Stimulated activated naive B cell treated with anti-CD40 and anti-IgM and Interleukin-4, amounts not matched to agents 10 μg/mL and 1 μg/mL and 100 μg/mL, for 72 hours (primary cell): ENCODE results near the gene RIPK1.
"Not testable (repeated sequence)": the region's sequence is repeated elsewhere in the genome, so short reads cannot be mapped to it uniquely, and the experiment has no call there.

ENCODE experiments used
- ATAC-seq, 2 donors: fragments of 150-1000 bp; cut with Tn5 transposase; replicated peaks; 2 replicates each; pipeline ENCODE4 v1.10.0; 2021; ENCODE audit warnings: moderate library complexity in 1 of 2
- DNase-seq: peaks from one replicate; pipeline ENCODE4 v3.0.0; 2021
- H3K27ac Mint-ChIP-seq: one replicate; pipeline ENCODE4 v1.8.0; 2022; ENCODE audit warnings: mild to moderate bottlenecking, mixed read lengths
- H3K27me3 Mint-ChIP-seq, 2 donors: one replicate each; pipeline ENCODE4 v1.8.0; 2022; ENCODE audit warnings: mixed read lengths in 2 of 2
- H3K36me3 Mint-ChIP-seq, 2 donors: one replicate each; pipeline ENCODE4 v1.8.0; 2022; ENCODE audit warnings: mixed read lengths in 2 of 2, mild to moderate bottlenecking in 1 of 2
- H3K4me1 Mint-ChIP-seq, 2 donors: one replicate each; pipeline ENCODE4 v1.8.0; 2022; ENCODE audit warnings: mixed read lengths in 2 of 2, mild to moderate bottlenecking in 1 of 2
- H3K4me3 Mint-ChIP-seq, 2 donors: one replicate each; pipeline ENCODE4 v1.8.0; 2022; ENCODE audit warnings: mild to moderate bottlenecking in 2 of 2, mixed read lengths in 2 of 2, moderate library complexity in 1 of 2
- H3K9me3 Mint-ChIP-seq, 2 donors: one replicate each; pipeline ENCODE4 v1.8.0; 2022; ENCODE audit warnings: mixed read lengths in 2 of 2, mild to moderate bottlenecking in 1 of 2

RIPK1 gene

DNA sequence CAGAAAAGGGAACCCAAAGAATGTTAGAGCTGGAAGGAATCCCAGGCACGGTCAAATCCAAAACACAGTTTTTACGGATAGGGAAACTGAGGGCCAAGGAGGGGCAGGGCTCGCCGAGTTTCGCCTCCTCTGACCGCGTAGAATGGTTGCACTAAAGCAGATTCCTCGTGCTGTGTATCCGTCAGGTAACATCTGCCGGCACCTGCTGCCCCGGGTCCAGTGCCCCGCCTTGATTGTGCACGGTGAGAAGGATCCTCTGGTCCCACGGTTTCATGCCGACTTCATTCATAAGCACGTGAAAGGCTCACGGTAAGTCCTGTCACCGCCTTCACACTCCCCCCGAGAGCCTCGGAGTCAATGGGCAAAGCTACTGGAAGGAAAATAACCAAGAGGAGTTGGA is 71.9 kb downstream of the RIPK1 start:
- H3K27me3 Mint-ChIP-seq = peaks cover 0 to 5% of the 10 kb centered on the region in 2 donors
- H3K9me3 Mint-ChIP-seq = peaks cover 0 to 4% of the 10 kb centered on the region in 2 donors
- no peak overlapping the region for H3K4me3 Mint-ChIP-seq
- peaks cover 32 to 60% of the 10 kb centered on the region in 2 donors for H3K36me3 Mint-ChIP-seq
- DNase-seq (no peak), ATAC-seq (no peak)
- no peak overlapping the region for H3K27ac Mint-ChIP-seq
- peaks cover 13 to 17% of the 10 kb centered on the region in 2 donors for H3K4me1 Mint-ChIP-seq

DNA sequence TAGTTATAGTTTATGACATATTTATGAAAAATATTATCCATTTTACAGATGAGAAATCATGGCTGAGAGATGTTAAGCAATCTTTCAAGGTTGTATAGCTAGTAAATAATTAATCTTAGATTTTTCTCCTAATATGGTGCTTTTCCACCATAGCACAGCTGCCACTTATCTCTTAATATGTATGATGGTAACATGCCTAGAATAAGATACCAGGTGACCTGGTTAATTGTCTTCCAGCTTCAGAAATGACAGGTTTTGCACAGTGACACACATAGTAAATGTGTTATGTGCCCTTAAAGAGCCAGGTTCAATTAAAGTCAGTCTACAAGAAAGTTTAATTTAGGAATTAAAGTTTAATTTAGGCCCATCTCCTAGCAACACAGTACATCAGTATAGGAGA is 74.2 kb downstream of the RIPK1 start:
- Mint-ChIP-seq H3K27me3 (peaks cover 0 to 5% of the 10 kb centered on the region in 2 donors), H3K36me3 (peaks cover 27 to 53% of the 10 kb centered on the region in 2 donors), H3K27ac (no peak overlapping the region), H3K4me3 (no peak overlapping the region), H3K4me1 (peaks cover 13 to 16% of the 10 kb centered on the region in 2 donors), H3K9me3 (peaks cover 2 to 4% of the 10 kb centered on the region in 2 donors)
- no peak for ATAC-seq
- no peak for DNase-seq

DNA sequence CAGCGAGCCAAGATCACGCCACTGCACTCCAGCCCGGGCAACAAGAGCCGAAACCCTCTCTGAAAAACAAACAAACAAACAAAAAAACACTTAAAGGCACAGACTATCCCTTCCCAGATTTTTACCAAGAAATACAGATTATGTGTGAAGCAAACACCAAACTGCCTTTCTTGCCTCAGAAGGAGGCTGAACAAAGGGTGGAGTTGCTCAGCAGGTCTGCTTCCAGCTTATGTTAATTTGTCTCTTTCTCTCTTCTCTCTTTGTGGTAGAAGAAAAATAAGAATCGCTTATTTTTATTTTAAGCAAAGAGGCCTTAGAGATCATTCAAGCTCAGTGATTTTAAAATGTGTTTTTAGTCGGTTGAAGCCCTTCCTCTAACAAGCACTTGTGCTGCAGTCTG is 74.9 kb downstream of the RIPK1 start:
- no peak for ATAC-seq
- H3K36me3 Mint-ChIP-seq = peaks cover 31 to 54% of the 10 kb centered on the region in 2 donors
- H3K27ac Mint-ChIP-seq = no peak overlapping the region
- peaks cover 13 to 16% of the 10 kb centered on the region in 2 donors for H3K4me1 Mint-ChIP-seq
- peaks cover 0 to 5% of the 10 kb centered on the region in 2 donors for H3K27me3 Mint-ChIP-seq
- H3K4me3 Mint-ChIP-seq = no peak overlapping the region
- DNase-seq = no peak
- H3K9me3 Mint-ChIP-seq = peaks cover 3 to 4% of the 10 kb centered on the region in 2 donors

DNA sequence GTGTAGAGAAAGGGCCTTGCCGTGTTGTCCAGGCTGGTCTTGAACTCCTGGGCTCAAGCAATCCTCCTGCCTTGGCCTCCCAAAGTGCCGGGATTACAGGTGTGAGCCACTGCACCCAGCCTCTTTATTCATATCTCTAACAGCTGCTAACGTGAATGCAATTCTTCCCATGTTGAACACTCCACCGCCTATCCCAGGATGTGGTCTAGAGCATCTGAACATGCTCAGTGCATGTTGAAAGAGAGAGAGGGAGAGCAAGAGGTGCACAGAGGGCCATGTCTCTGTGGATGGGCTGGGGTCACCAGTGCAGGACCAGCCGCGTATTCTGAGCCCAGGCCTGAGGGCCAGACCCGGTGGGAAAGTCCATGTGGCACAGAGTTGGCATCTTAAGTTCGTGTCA is 76.3 kb downstream of the RIPK1 start:
- DNase-seq (no peak), ATAC-seq (no peak)
- Mint-ChIP-seq H3K27me3 (peaks cover 0 to 5% of the 10 kb centered on the region in 2 donors), H3K27ac (no peak overlapping the region), H3K9me3 (peaks cover 3 to 4% of the 10 kb centered on the region in 2 donors), H3K4me3 (no peak overlapping the region), H3K36me3 (peaks cover 30 to 50% of the 10 kb centered on the region in 2 donors), H3K4me1 (peaks cover 3 to 7% of the 10 kb centered on the region in 2 donors)

DNA sequence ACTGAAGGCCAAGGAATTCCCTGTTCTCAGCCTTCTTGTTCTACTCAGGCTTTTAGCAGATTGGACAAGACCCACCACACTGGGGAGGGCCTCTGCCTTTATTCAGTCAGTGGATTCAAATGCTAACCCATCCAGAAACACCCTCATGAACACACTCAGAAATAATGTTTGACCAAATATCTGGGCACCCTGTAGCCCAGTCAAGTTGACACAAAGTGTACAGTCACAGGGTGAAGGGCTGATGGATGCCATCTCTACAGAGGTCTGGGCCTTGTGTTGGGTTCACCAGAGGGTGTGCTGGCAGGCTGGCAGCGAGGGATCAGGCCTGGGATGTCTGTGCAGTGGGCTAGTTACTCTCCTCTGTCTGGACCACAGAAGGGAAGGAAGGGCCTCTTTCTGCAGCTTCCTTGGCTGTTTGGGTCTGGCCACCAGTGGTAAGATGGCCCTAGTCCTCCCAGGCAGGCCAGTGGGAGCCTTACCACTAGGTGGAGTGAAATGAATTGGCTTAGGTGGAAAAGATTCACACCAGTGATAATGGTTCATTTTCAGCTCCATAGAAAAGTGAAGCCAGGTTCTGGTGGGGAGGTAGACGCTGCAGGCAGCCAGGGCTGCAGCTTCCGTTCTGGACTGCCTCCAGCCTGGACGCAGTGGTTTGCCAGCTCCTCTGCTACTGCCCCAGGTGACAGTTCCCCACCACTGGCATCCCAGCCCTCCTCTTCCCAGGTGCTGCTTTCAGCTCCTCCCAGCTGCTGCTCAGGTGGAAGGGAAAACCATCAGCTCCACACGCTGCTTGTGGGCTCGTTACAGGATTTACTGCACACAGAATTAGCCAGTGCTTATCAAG is 79.8 kb downstream of the RIPK1 start:
- no peak overlapping the region for H3K27ac Mint-ChIP-seq
- H3K27me3 Mint-ChIP-seq = peaks cover 0 to 5% of the 10 kb centered on the region in 2 donors
- H3K36me3 Mint-ChIP-seq = peaks cover 22 to 45% of the 10 kb centered on the region in 2 donors
- DNase-seq (no peak), ATAC-seq (no peak)
- peaks cover 3 to 4% of the 10 kb centered on the region in 2 donors for H3K9me3 Mint-ChIP-seq
- no peak overlapping the region for H3K4me3 Mint-ChIP-seq
- peaks cover 0 to 4% of the 10 kb centered on the region in 2 donors for H3K4me1 Mint-ChIP-seq

DNA sequence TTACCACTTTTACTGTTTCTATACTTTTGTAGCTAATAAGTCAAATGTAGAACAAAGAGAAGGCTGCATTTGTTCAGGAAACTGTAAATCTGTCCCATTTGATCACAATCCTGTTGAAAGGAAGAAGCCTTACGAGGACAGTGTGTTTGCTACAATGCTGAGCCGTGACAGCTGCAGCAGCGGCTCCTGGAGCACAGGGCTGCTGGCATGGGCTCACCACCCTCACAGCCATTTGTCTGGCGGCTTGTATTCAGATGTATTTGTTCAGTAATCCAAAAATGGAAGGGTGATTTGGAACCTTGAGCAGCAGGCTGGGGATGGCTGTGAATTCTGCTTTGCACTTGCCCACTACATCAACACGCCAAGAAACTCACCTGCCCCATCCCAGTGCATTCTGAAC is 83.4 kb downstream of the RIPK1 start:
- no peak for DNase-seq
- Mint-ChIP-seq H3K4me3 (no peak overlapping the region), H3K9me3 (peaks cover 0 to 3% of the 10 kb centered on the region in 2 donors), H3K27me3 (peaks cover 6 to 8% of the 10 kb centered on the region in 2 donors), H3K36me3 (peaks cover 8 to 38% of the 10 kb centered on the region in 2 donors), H3K4me1 (peaks cover 5 to 9% of the 10 kb centered on the region in 2 donors), H3K27ac (no peak overlapping the region)
- no peak for ATAC-seq

DNA sequence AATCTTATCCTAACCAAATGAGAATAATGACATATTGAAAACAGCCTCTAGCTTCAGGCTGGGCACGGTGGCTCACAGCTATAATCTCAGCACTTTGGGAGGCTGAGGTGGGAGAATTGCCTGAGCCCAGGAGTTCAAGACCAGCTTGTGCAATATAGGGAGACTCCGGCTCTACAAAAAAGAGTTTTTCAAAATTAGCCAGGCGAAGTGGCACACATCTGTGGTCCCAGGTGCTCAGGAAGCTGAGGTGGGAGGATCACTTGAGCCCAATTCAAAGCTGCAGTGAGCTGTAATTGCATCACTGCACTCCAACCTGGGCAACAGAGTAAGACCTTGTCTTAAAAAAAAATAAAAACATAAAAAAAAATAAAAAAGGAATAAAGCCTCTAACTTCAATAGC is 84.4 kb downstream of the RIPK1 start:
- DNase-seq = no peak
- no peak for ATAC-seq
- H3K4me3 Mint-ChIP-seq = no peak overlapping the region
- peaks cover 4 to 31% of the 10 kb centered on the region in 2 donors for H3K36me3 Mint-ChIP-seq
- H3K27ac Mint-ChIP-seq = no peak overlapping the region
- peaks cover 8 to 10% of the 10 kb centered on the region in 2 donors for H3K4me1 Mint-ChIP-seq
- no peaks in the 10 kb centered on the region for H3K9me3 Mint-ChIP-seq
- peaks cover 6 to 8% of the 10 kb centered on the region in 2 donors for H3K27me3 Mint-ChIP-seq

DNA sequence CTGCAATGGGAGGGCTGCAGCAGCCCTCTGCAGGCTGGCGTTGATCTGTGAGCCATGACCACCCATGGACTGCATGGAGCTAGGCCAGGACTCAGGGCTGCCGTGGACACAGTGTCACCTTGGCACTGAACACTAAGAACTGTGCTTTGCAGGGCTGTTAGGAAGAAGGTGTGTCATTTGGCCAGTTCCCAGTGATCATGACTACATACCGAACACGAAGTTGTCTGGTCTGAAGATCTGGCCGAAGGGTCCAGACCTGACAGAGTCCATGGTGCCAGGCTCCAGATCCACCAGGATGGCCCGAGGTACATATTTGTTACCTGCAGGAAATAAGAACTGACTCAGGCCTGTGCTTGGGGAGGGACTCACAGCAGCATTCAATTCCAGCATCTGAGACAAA is 87.1 kb downstream of the RIPK1 start:
- H3K4me1 Mint-ChIP-seq = peaks cover 15 to 19% of the 10 kb centered on the region in 2 donors
- not testable (repeated sequence) for H3K9me3 Mint-ChIP-seq, H3K4me3 Mint-ChIP-seq, ATAC-seq, DNase-seq, H3K27ac Mint-ChIP-seq, H3K27me3 Mint-ChIP-seq
- peaks cover 4 to 29% of the 10 kb centered on the region in 2 donors for H3K36me3 Mint-ChIP-seq

DNA sequence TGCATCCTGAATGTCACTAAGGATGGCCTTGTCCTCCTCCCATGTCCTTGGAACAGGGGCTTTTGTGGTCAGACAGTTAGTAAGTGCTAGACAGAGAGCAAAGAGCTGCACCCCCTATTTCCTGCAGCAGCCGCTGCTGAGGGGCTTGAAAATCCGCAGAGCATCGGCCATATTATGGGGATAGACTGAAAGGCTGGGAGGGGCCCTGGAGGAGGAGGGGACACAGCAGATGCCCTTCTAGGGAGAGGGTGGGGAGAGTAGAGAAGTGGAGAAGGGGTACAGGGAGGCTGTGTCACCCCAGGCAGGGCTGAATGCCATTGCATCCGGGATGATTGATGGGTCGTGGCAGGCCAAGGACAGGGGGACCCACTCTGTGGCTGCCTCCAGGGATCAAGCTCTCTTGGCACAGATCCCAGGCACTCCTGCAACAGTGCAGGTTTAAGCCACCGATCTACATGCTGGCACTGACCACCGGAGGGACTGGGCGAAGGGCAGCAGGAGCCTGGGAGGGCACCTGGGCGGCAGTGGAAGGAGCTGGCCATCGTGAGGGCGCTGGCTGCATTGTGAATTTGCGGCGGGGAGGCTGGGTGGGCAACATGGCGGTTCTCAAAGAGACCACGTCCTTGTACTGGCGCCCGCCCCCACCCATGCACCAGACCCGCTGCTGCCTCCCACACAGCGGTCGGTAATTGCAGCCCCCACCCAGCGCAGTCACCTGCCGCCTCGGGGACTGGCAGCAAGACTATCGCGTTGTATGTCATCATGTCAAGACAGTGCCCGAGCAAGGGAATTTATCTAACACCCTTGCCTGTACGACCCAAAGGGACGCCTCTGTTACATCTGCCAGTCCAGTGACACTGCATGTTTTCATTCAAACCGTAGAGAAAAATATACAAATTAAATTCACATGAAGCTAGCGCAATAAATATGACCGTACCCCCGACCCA is 88.2 kb downstream of the RIPK1 start:
- H3K27me3 Mint-ChIP-seq, H3K9me3 Mint-ChIP-seq: not testable (repeated sequence)
- ATAC-seq (peak; percentile 17 to 31), DNase-seq (peak; percentile 5)
- peak overlapping the region; percentile 82 for H3K4me3 Mint-ChIP-seq
- peak overlapping the region; percentile 83 for H3K27ac Mint-ChIP-seq
- peaks cover 4 to 25% of the 10 kb centered on the region in 2 donors for H3K36me3 Mint-ChIP-seq
- peaks cover 15 to 24% of the 10 kb centered on the region in 2 donors for H3K4me1 Mint-ChIP-seq

DNA sequence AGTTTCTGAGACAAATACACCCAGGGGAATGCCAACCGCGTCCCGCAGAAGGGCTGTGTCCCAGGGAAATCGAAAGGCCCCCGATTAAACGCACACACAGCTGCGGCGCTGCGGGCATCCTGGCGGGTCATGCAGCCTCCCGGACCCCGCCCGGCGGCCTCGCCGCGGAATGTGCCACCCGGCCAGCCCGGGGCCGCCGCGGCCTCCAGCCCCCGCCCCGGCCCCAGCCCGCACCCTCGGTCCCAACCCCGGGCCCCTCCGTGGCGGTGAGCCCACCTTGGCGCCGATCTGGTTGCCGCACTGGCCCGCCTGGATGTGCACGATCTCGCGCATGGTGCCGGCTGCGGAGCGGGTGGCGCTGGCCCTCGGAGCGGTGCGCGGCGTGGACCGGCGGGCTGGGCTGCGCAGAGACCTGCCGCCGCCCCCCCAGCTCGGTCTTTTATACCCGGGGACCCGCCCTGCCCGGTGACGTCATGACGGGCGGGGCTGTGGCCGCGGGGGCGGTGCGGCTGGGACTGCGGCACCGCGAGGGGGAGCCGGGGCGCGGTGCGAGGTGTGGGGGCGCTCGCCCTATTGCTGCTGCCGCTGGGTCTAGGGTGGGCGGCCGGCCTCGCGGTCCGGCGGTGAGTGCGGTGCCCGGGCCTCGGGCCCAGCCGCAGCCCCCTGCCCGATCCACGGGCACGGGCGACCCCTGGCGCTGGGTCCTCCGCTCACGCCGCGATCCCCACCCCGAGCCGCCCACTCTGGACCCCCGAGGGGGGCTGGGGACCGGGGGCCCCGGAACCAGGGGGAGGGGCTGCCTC is 89.0 kb downstream of the RIPK1 start, which contains the start of gene TUBB2A:
Gene TUBB2A, minus strand, starts transcription at position 414 of the 803 bp plus-strand sequence. Its CDS starts 81 bp downstream, at position 333.
- ATAC-seq (peak; percentile 86 to 89), DNase-seq (peak; percentile 72)
- Mint-ChIP-seq H3K9me3 (peaks cover 2 to 4% of the 10 kb centered on the region in 2 donors), H3K4me3 (peak within 1 kb of the TSS; percentile 82), H3K27me3 (peaks cover 6 to 8% of the 10 kb centered on the region in 2 donors), H3K4me1 (peaks cover 18 to 29% of the 10 kb centered on the region in 2 donors), H3K36me3 (peaks cover 4 to 19% of the 10 kb centered on the region in 2 donors), H3K27ac (peak within 1 kb of the TSS; percentile 83)

DNA sequence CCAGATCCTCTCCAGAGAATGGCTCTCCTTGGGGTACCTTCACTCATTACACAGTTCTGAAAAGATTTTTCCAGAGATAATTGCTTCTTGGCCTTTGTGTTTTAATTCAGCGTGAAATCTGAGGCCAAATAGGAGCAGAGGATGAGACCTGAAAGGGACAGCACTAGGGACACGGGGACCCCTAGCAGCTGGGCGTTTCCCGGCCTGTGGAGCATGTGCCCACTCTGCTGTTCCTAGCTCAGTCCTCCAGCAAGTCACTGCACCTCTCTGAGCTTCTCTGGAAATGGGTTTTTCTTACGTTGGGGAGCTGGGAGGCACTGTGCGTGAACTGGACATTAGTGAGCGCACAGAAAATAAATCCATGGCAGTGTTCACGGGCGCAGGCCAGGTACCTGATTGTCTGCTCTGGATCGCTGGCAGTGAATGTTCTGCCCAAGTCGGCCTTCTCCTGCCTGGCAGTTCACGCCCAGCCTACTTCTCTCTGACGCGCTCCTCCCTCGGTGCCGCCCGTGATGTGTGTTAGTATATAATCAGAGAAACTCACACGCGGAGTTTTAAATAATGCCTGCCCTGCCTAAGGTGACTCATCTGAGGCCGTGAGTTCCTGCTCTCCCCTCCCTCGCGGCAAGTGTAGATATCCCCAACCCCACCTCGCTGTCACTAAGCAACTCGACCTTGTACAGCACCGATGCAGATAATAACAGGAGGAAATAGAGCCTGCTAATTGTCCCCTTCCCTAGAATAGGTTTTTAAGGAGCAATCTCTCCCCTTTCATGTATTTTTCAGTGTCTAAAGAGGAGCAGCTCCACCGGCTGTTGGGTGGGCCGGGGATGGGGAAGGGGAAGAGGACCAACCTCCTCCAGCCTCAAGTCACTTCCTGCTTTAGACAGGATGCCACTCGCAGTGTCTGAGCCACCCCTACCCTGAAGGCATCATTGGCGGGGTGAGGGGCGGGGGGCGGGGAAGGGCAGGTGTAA is 91.8 kb downstream of the RIPK1 start:
- DNase-seq (no peak), ATAC-seq (no peak)
- H3K27ac Mint-ChIP-seq = no peak overlapping the region
- no peak overlapping the region for H3K4me3 Mint-ChIP-seq
- H3K9me3 Mint-ChIP-seq = peaks cover 2 to 4% of the 10 kb centered on the region in 2 donors
- peaks cover 6 to 8% of the 10 kb centered on the region in 2 donors for H3K27me3 Mint-ChIP-seq
- peaks cover 4 to 14% of the 10 kb centered on the region in 2 donors for H3K36me3 Mint-ChIP-seq
- H3K4me1 Mint-ChIP-seq = peaks cover 25 to 40% of the 10 kb centered on the region in 2 donors

DNA sequence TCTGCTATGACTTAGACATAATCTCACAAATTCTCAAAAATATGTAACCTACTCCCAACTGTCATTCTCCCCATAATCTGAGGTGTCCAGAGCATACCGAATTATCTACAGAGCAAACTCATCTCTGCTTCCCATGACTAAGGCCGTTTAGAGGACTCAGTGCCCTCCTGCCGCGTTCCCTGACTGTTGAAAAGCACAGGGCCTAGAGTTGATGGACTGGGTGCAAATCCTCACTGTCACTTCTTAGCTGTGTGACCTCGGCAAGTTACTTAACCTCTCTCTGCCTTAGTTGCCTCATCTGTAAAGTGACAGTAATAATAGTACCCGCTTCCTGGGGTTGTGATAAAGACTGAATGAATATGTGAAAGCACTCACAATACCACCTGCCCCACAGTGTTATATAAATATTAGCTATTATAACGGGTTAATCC is 93.8 kb downstream of the RIPK1 start:
- peaks cover 2 to 4% of the 10 kb centered on the region in 2 donors for H3K9me3 Mint-ChIP-seq
- peaks cover 17 to 30% of the 10 kb centered on the region in 2 donors for H3K4me1 Mint-ChIP-seq
- no peak overlapping the region for H3K27ac Mint-ChIP-seq
- ATAC-seq (no peak), DNase-seq (no peak)
- peaks cover 0 to 8% of the 10 kb centered on the region in 2 donors for H3K27me3 Mint-ChIP-seq
- peaks cover 4 to 8% of the 10 kb centered on the region in 2 donors for H3K36me3 Mint-ChIP-seq
- H3K4me3 Mint-ChIP-seq = peak overlapping the region in 1 of 2 donors; percentile 78
